GM18505 (cell line): ENCODE data around the gene IL1RAP.
"Not testable (repeated sequence)": the region's sequence is repeated elsewhere in the genome, so short reads cannot be mapped to it uniquely, and the experiment has no call there.

Experiments used
- ATAC-seq: cut with Tn5 transposase; IDR thresholded peaks from one replicate; pipeline ENCODE4 v1.9.1; 2021; ENCODE audit not compliant: unreplicated experiment
- POLR2A ChIP-seq: IDR thresholded peaks from 4 replicates; pipeline ENCODE4 v1.6.1; 2011; ENCODE audit warnings: borderline replicate concordance; ENCODE audit not compliant: insufficient read depth, insufficient read length; ENCODE audit errors: extremely low read depth

Gene IL1RAP

GRCh38 chr3:190497811-190498210 is 16.1 kb upstream of the IL1RAP start:
- no peak for TF ChIP-seq POLR2A
- ATAC-seq, result no peak

- ATAC-seq, result no peak
- TF ChIP-seq POLR2A, result no peak
These were observed 15.6 kb upstream of the IL1RAP start for GRCh38 chr3:190498293-190498692.

GRCh38 chr3:190499122-190499521 is 14.8 kb upstream of the IL1RAP start:
- no peak for TF ChIP-seq POLR2A

GRCh38 chr3:190502946-190503345 is 10.9 kb upstream of the IL1RAP start:
- no peak for ATAC-seq
- no peak for TF ChIP-seq POLR2A

More at GRCh38 chr3:190499122-190499521, 14.8 kb upstream of the IL1RAP start:
- ATAC-seq, result no peak

- no peak for TF ChIP-seq POLR2A
These were observed 9.3 kb upstream of the IL1RAP start for GRCh38 chr3:190504354-190505125.

GRCh38 chr3:190505381-190506003 is 8.4 kb upstream of the IL1RAP start:
- TF ChIP-seq POLR2A, result no peak
- ATAC-seq, result no peak

More at GRCh38 chr3:190504354-190505125, 9.3 kb upstream of the IL1RAP start:
- no peak for ATAC-seq

GRCh38 chr3:190506271-190506670 is 7.6 kb upstream of the IL1RAP start:
- no peak for TF ChIP-seq POLR2A
- ATAC-seq, result no peak

GRCh38 chr3:190512666-190513065 is 1.2 kb upstream of the IL1RAP start:
- ATAC-seq, result no peak
- no peak for TF ChIP-seq POLR2A

- TF ChIP-seq POLR2A, result no peak
- ATAC-seq, result no peak
These were observed 698 bp downstream of the IL1RAP start for GRCh38 chr3:190514413-190515153.

GRCh38 chr3:190516416-190516815 is 2.5 kb downstream of the IL1RAP start:
- no peak for ATAC-seq
- no peak for TF ChIP-seq POLR2A

GRCh38 chr3:190517687-190518086 is 3.8 kb downstream of the IL1RAP start:
- ATAC-seq, result no peak
- TF ChIP-seq POLR2A, result no peak

- ATAC-seq, result not testable (repeated sequence)
These were observed 4.6 kb downstream of the IL1RAP start for GRCh38 chr3:190518531-190518930.

GRCh38 chr3:190519886-190520285 is 6.0 kb downstream of the IL1RAP start:
- no peak for TF ChIP-seq POLR2A
- no peak for ATAC-seq

GRCh38 chr3:190521998-190522397 is 8.1 kb downstream of the IL1RAP start:
- ATAC-seq, result no peak
- no peak for TF ChIP-seq POLR2A
